ENCODE results near the gene JOSD1. TPM values are rescaled to one million over a fixed set of nuclear protein-coding genes. Genes with fewer than 3 reads are reported as not detected.

JOSD1 gene
- total and polyA plus RNA-seq, 10 of the 15 experiments (the other 5 are each of a cell fraction or from before 2014, with no cell fraction given) = 6.2 to 54.6 (median 40.5) TPM

- 84% methylated on average over 8 of the region's 8 CpGs for WGBS (ENCODE audit: insufficient coverage, insufficient replicate concordance, low lambda C conversion rate, missing lambda C conversion rate)
- RAD21 ChIA-PET (ENCODE audit: unreplicated experiment) = no interaction called here
- CTCF ChIA-PET = interaction anchor here (1.1 kb wide), 2 partner anchors 25 to 28 kb away, joined by 3 read pairs; no protein-coding TSS in a partner anchor
- Histone ChIP-seq H3K27ac (ENCODE audit: control insufficient read depth, insufficient read depth) (no peak overlapping the region), H3K4me1 (ENCODE audit: control insufficient read depth, insufficient read depth, low read length) (no peaks in the 10 kb centered on the region), H2AFZ (ENCODE audit: control insufficient read depth, low read depth, low read length) (no peak overlapping the region), H3K9me3 (replicated peaks; ENCODE audit: control insufficient read depth, insufficient read depth, low read length) (no peaks in the 10 kb centered on the region), H3K9ac (ENCODE audit: control insufficient read depth, insufficient read depth, low read length) (no peak overlapping the region), H3K27me3 (replicated peaks in 1 of 2; ENCODE audit: control insufficient read depth in 2 of 2, insufficient read depth in 2 of 2, low read length in 1 of 2) (no peaks in the 10 kb centered on the region), H3K4me2 (ENCODE audit: control insufficient read depth, insufficient read depth) (no peak overlapping the region), H3K36me3 (ENCODE audit: control insufficient read depth in 2 of 2, insufficient read depth in 2 of 2, low read length in 1 of 2) (peaks cover 36 to 65% of the 10 kb centered on the region in 2 experiments), H3K79me2 (ENCODE audit: control insufficient read depth, insufficient read depth, low read length) (no peaks in the 10 kb centered on the region), H3K4me3 (no peak overlapping the region), H4K20me1 (ENCODE audit: control insufficient read depth, insufficient read depth) (no peaks in the 10 kb centered on the region)
- intact Hi-C loops (cut with micrococcal nuclease; ENCODE audit: unreplicated experiment) (no loop called here), in situ Hi-C loops (cut with MboI) (no loop called here)
- no TSS peak for BruUV-seq (replicated peaks)
- FAIRE-seq = no peak
- POLR2A ChIA-PET = no interaction called here
- no peak for DNase-seq (ENCODE audit: low read depth, low spot score)
- no peak for ATAC-seq
- SMC1A ChIA-PET (ENCODE audit: uncharacterized antibody, unreplicated experiment) = interaction anchor here (1.1 kb wide), 1 partner anchor 28 kb away, joined by 3 read pairs; no protein-coding TSS in a partner anchor
- TF ChIP-seq RUNX3 (IDR thresholded peaks at IDR 0.05; ENCODE audit: low read length) = no peak
- 0 out of 3 replicates have a peak, but pooled peaks have one; percentile 17 for TF ChIP-seq POU2F2 (IDR thresholded peaks at IDR 0.05; ENCODE audit: borderline replicate concordance, low read depth, low read length)
Measured at GRCh38 chr22:38740754-38741153, 40.0 kb upstream of the JOSD1 start.

GRCh38 chr22:38740116-38740723 lies 39.5 kb upstream of the JOSD1 start:
- POLR2A ChIA-PET = no interaction called here
- no peak for FAIRE-seq
- H3K4me2 ChIP-seq (ENCODE audit: control insufficient read depth, insufficient read depth) = no peak overlapping the region
- CTCF ChIA-PET = interaction anchor here (1.1 kb wide), 2 partner anchors 26 to 28 kb away, joined by 3 read pairs; no protein-coding TSS in a partner anchor
- no peak overlapping the region for H3K9ac ChIP-seq (ENCODE audit: control insufficient read depth, insufficient read depth, low read length)
- RAD21 ChIA-PET (ENCODE audit: unreplicated experiment) = no interaction called here
- SMC1A ChIA-PET (ENCODE audit: uncharacterized antibody, unreplicated experiment) = interaction anchor here (1.1 kb wide), 1 partner anchor 29 kb away, joined by 3 read pairs; no protein-coding TSS in a partner anchor
- H2AFZ ChIP-seq (ENCODE audit: control insufficient read depth, low read depth, low read length) = no peak overlapping the region
- intact Hi-C loops (cut with micrococcal nuclease; ENCODE audit: unreplicated experiment) = no loop called here
- no peak overlapping the region for H3K4me3 ChIP-seq
- in situ Hi-C loops (cut with MboI) = no loop called here
- BruUV-seq (replicated peaks) = no TSS peak
- H3K27me3 ChIP-seq (replicated peaks in 1 of 2; ENCODE audit: control insufficient read depth in 2 of 2, insufficient read depth in 2 of 2, low read length in 1 of 2) = no peaks in the 10 kb centered on the region
- peaks cover 32 to 64% of the 10 kb centered on the region in 2 experiments for H3K36me3 ChIP-seq (ENCODE audit: control insufficient read depth in 2 of 2, insufficient read depth in 2 of 2, low read length in 1 of 2)
- H3K27ac ChIP-seq (ENCODE audit: control insufficient read depth, insufficient read depth) = no peak overlapping the region
- no peak for DNase-seq (ENCODE audit: low read depth, low spot score)
- no peaks in the 10 kb centered on the region for H4K20me1 ChIP-seq (ENCODE audit: control insufficient read depth, insufficient read depth)
- no peaks in the 10 kb centered on the region for H3K9me3 ChIP-seq (replicated peaks; ENCODE audit: control insufficient read depth, insufficient read depth, low read length)
- WGBS (ENCODE audit: insufficient coverage, insufficient replicate concordance, low lambda C conversion rate, missing lambda C conversion rate) = 90% methylated on average over 15 of the region's 15 CpGs
- no peaks in the 10 kb centered on the region for H3K79me2 ChIP-seq (ENCODE audit: control insufficient read depth, insufficient read depth, low read length)
- no peaks in the 10 kb centered on the region for H3K4me1 ChIP-seq (ENCODE audit: control insufficient read depth, insufficient read depth, low read length)
- TF ChIP-seq POU2F2 (IDR thresholded peaks at IDR 0.05; ENCODE audit: borderline replicate concordance, low read depth, low read length) = no peak
- TF ChIP-seq CTCF (IDR thresholded peaks at IDR 0.05 in 2 of 3, conservative IDR thresholded peaks at IDR 0.05 in 1 of 3; ENCODE audit: control insufficient read depth in 2 of 3, extremely low read depth in 1 of 3, insufficient read depth in 1 of 3, low read depth in 3 of 3, low read length in 3 of 3) = no peak
- peak; percentile 1; the same call in 1 of the 2 replicates for TF ChIP-seq POLR2A (IDR thresholded peaks at IDR 0.05; ENCODE audit: low read depth, low read length)
- TF ChIP-seq MYC (IDR thresholded peaks at IDR 0.05; ENCODE audit: insufficient read depth, insufficient read length, insufficient replicate concordance, low read length, severe bottlenecking) = no peak
- TF ChIP-seq CBX3 (IDR thresholded peaks at IDR 0.05; ENCODE audit: borderline replicate concordance, low read depth) = no peak
- no peak for TF ChIP-seq ESRRA (IDR thresholded peaks at IDR 0.05; ENCODE audit: low read length)
- TF ChIP-seq FOXM1 (IDR thresholded peaks at IDR 0.05; ENCODE audit: low read depth, low read length) = no peak
- no peak for TF ChIP-seq PML (IDR thresholded peaks at IDR 0.05; ENCODE audit: low read length)
- ATAC-seq = no peak
